Activated T-helper 1 cell treated with Interleukin-2 at 50 U/mL for 16 hours (primary cell): ENCODE data around the gene LCN10.

Experiments
- DNase-seq: peaks from one replicate; pipeline ENCODE4 v3.0.0-alpha.2; 2020; ENCODE audit warnings: low read depth

LCN10 gene

DNA sequence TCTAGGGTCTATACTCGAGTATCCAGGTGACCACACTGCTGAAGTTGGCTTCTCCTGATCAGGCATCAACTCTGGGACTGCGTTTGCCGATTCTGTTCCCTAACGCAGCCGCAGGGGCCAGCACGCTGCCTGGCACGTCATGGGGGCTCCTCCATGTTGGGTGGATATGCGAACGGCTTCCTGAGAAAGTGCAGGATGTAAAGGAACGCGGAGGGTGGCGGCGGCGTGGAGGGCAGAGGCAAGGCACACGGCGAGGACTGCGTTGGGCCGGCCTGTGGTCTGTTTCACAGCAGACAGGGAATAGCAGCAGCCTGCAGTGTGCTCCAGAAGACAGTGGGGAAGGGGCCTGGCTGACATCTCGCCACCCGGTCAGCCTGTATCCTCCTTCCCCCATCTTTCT lies 3.8 kb downstream of the LCN10 start:
- DNase-seq: no peak

GRCh38 chr9:136735812-136736480 lies 6.8 kb downstream of the LCN10 start:
- no peak for DNase-seq

- no peak for DNase-seq
These were observed 7.8 kb downstream of the LCN10 start for GRCh38 chr9:136734837-136735496.

- DNase-seq: no peak
These were observed 9.1 kb downstream of the LCN10 start for GRCh38 chr9:136733611-136734010.

DNA sequence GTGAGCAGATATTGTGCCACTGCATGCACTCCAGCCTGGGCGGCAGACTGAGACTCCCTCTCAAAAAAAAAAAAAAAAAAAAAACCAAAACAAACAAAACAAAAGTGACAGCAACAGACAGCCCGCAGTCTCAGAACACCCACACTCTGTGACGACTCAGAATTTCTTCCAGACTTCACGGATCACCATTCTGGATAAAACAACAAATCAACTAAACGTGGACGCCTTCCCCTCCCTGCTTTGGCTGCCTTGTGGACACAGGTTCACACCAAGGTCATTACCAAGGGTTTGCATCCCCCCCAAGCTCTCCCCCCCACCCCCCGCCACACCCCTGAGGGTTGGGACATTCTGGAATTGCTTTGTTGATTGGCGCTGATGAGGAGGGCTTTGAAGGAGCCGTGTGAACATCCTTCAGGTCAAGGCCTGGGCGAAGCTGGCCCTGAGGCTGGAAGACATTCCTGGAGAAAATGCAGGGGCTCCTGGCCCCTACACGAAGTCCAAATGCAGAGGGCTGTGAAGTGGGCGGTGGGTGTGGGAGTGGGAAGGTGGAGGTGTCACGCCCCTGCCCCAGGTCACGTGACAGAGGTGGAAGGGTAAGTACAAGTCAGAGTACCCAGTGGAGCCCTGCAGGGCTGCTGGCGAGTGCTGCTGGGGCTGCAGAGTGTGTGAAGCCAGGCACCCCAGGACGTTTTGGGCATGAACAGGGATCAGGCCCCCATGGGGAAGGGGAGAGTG lies 10.1 kb downstream of the LCN10 start:
- no peak for DNase-seq

DNA sequence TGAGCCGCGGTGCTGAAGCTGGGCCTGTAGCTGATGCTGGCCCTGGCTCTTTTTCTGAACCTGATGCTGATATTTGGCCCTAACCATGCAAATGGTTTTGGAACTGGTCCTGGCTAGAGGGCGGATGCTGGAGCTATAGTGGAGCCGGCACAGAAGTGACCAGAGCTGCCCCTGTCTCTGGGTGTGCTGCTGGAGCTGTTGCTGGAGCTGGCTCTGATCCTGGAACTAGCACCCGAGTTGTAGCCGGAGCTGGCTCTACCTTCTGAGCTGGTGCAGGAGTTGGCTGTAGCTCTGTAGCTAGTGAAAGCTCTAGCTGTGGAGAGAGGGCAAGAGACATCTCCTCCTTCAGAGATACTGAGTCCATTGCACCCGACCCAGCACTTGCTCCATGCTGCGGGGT lies 12.8 kb downstream of the LCN10 start:
- DNase-seq: no peak

DNA sequence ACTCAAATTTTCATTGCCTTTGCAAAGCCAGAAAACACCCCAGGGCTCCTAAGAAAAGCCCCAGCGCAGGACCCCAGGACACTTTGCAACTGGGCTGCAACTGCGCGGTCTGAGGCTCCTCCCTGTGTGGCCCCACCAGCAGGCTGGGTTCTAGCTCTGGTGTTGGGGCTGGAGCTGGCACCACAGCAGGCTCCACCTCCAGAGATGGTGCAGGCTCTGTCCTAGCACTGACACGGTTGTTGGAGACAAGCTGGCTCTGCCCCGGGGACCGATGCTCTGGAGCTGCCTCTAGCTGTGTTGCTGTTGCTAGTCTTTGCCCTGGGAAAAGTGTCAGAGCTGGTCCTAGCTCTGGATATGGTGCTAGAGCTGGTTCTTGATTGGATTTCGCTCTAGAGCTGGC lies 13.6 kb downstream of the LCN10 start:
- no peak for DNase-seq

DNA sequence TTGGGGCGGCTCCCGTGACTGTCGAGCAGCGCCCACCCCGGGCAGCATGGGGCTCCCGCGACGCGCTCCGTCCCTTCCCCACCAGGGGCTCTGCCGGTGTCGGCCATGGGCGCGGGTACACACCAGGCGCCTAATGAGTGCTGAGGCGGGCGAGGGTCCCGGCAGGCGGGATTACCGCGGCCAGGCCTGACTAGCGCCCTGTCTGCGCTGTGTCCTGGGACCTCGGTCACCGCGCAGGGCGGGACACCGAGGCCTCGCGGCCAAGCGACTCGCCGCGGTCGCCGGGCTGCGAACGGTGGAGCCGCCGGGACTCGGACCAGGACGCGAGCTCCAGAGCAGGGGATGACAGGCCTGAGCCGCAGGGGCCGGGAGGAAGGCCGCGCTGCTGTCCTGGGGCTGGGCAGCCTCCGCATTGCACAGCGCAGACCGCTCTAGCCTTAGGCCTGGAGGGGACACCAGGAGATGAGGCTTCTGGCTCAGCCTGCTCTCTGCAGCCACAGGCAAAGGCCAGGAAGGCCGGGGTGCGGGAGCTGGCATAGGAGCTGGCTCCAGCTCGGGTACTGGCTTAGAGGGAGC lies 14.1 kb downstream of the LCN10 start:
- no peak for DNase-seq

DNA sequence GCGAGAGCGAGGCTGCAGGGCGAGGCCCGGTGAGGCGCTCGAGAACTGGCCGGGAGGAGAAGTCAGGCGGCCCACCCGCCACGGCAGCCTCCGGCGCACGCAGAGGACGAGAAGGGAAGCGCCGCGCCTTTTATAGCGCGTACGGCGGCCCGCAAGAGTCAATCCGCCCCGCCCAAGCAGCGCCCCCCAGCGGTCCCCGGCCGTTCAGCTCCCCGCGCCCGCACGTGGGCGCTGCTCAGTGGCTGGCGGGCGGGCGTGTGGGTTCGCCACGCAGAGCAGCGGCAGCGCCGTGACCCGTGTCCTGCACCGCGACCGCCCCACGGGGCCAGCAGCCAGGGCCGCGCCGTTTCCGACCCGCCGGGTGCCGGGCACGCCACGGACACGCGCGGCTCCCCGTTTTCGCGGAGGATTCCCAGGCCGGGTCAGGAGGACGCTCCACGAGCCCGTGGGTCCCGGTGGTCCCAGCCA lies 14.6 kb downstream of the LCN10 start:
- DNase-seq: peak; percentile 89

GRCh38 chr9:136726631-136727191 lies 16.0 kb downstream of the LCN10 start:
- DNase-seq: no peak

- no peak for DNase-seq
These were observed 16.6 kb downstream of the LCN10 start for GRCh38 chr9:136726118-136726517.

DNA sequence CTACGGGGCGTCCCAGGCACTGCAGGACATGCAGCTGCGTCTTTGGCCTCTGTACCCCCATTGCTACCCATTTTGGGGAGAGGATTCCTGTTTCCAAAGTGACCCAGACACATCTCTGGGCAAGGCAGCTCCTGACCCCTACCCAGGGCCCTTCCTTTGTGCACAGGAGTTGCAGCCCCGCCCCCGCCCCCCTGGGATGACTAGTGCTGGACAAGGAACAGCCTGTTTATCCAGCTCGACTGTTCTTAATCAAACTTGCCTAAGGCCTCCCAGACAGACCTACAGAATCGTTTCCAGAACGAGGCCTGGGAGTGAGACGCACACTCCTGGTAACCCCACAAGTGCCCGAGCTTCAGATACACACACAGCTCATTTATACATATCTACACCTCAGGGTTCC lies 17.1 kb downstream of the LCN10 start:
- DNase-seq: no peak

DNA sequence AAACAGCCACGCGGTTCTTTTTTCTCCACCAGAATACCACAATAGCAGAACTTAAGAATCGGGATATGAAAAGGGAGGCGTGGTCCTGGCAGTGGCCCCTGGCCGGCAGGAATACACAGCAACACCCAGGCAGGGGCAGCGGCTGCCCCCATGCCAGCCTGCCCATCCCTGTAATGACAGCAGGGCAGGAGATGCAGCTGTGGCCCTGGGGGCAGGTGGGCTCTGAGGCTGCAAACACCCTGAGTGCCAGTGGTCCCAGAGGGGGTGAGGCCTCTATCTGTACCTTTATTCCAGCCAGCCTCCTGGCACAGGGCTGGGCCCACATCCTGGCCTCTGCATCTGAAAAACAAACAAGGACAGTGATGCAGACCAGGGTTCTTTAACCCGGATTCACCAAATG lies 18.0 kb downstream of the LCN10 start:
- no peak for DNase-seq

- DNase-seq: no peak
These were observed 18.8 kb downstream of the LCN10 start for GRCh38 chr9:136723989-136724388.

DNA sequence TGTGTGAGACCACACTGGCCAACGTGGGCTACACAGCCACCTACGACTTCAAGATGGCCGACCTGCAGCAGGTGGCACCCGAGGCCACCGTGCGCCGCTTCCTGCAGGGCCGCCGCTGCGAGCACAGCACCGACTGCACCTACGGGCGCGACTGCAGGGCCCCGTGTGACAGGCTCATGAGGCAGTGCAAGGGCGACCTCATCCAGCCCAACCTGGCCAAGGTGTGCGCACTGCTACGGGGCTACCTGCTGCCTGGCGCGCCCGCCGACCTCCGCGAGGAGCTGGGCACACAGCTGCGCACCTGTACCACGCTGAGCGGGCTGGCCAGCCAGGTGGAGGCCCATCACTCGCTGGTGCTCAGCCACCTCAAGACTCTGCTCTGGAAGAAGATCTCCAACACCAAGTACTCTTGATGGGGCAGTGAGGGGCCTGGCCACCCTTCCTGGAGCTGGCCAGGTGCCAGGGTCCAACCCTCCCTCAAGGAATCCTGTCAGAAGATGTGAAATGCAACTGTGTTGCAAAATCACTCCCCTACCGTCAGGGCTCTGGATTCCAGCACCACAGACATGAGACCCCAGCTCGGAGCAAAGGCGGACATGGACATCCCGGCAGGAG lies 19.3 kb downstream of the LCN10 start:
- no peak for DNase-seq

- no peak for DNase-seq
These were observed 19.8 kb downstream of the LCN10 start for GRCh38 chr9:136722969-136723356.

DNA sequence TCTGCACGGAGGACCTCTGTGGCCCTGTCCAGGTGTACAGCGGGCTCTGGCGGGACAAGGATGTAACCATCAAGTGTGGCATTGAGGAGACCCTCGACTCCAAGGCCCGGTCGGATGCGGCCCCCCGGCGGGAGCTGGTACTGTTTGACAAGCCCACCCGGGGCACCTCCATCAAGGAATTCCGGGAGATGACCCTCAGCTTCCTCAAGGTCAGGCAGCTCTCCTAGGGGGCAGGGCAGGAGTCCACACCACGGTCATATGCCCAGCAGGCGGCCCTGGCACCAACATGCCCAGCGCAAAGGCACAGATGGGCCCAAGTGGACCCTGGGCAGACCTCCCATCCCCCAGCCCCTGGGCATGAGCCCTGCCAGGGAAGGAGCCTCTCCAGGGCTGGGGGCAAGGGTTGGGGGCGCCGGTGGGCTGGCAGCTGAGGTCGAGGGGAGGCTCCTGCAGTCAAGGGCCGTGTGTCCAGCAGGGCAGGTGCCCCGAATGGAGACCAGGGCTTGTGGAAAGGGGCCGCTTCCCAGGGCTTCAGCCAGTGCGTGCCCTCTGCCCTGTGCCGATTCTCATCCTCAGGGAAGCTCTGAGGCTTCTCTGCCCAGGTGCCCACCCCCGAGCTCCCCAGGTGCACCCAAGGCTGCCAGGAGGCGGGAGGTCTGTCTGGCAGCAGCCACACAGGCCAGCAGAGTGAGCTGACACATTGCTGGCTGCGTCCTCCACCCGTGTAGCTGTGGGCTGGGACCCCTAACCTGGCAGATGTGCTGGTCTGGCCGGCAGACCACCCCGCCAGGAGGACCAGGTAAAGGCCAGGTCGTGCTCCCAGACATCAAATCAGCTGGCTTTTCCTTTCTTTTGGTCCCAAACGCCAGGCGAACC lies 20.4 kb downstream of the LCN10 start:
- no peak for DNase-seq

DNA sequence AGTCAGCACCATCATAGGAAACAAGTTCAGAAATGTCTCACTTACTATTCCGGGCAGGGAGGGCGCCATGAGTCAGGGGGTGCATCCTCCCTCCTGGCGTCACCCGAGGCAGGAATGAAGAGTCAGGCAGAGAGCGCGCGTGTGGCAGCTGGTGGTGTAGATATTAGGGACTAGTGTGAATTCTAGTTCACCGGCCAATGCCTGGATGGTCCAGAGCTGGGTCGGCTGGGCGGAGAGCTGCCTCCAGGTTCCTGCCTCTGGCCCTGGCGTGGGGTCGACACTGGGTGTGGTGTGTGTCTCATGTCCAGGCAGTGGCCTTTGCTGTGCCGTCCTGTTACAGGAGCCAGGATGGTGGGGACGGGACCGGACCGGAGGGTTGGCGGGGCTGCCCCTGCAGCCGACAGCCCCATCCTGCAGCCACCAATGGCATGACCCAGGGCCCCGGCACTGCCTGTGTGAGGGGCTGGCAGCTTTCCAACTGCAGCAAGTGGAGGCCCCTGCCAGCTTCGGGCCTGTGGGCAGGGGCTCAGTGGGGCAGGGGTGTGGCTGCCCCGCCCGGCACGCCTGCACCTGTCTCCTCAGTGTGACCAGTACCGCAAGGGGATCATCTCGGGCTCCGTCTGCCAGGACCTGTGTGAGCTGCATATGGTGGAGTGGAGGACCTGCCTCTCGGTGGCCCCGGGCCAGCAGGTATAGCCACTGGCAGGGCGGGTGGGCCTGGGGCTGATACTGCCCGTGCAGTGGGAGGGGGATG lies 21.2 kb downstream of the LCN10 start:
- no peak for DNase-seq

DNA sequence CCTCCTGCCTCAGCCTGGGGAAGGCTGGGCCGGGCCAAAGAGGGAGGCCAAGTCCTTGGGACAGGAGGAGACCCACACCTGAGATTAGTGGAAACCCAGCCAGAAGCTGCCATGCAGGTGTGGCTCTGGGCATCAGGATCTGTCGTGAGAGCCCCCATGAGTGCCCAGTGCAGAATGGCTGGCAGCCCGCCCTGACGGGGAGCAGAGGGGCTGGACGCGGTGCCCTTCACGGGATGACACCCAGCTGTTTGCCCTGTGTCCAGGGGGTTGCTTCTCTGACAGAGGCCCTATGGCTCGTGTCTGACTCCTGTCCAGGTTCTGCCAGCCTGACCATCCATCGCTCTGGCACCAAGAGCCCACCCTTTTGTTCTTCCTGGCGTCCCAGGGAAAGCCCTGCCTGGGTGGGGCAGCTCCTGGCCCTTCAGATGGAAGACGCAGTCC lies 21.8 kb downstream of the LCN10 start:
- DNase-seq: no peak

- no peak for DNase-seq
These were observed 22.4 kb downstream of the LCN10 start for GRCh38 chr9:136720251-136720897.
